ENCODE data around the gene FNDC4. TPM values are rescaled to one million over a fixed set of nuclear protein-coding genes. Genes with fewer than 3 reads are reported as not detected.
"Not testable (repeated sequence)": the region's sequence is repeated elsewhere in the genome, so short reads cannot be mapped to it uniquely, and the experiment has no call there.

FNDC4 gene
- total RNA-seq = 1 to 10 TPM; 2.6 to 9.1 (median 5.0) TPM

- TF ChIP-seq POLR2A (IDR thresholded peaks at IDR 0.05) (no peak), CTCF (IDR thresholded peaks at IDR 0.05) (no peak)
- H3K4me3 ChIP-seq (ENCODE audit: low read depth, poor library complexity, severe bottlenecking) = peak within 1 kb of the TSS; percentile 51
- intact Hi-C loops (cut with DNase I; ENCODE audit: low total_unique reads) = no loop called here
- DNase-seq (ENCODE audit: low spot score in 2 of 2) = peak in 1 of 2 donors; percentile 83
- 0% methylated on average over 13 to 57 of the region's 70 CpGs for WGBS, 2 donors
Observed at GRCh38 chr2:27494944-27495554, at the start of gene FNDC4. TSS of gene FNDC4 (minus strand) at chr2:27495200. CDS start at chr2:27494679, 521 bp downstream.

- H3K4me3 ChIP-seq (ENCODE audit: low read depth, poor library complexity, severe bottlenecking) = no peak overlapping the region
- no peak for TF ChIP-seq POLR2A (IDR thresholded peaks at IDR 0.05)
- no peak for TF ChIP-seq CTCF (IDR thresholded peaks at IDR 0.05)
- intact Hi-C loops (cut with DNase I; ENCODE audit: low total_unique reads) = no loop called here
- 80 to 82% methylated on average over 6 of the region's 6 CpGs for WGBS, 2 donors
- DNase-seq (ENCODE audit: low spot score in 2 of 2) = no peak
Observed at GRCh38 chr2:27544143-27544821, 49.3 kb upstream of the FNDC4 start.

- intact Hi-C loops (cut with DNase I; ENCODE audit: low total_unique reads); H3K4me3 ChIP-seq (ENCODE audit: low read depth, poor library complexity, severe bottlenecking); DNase-seq (ENCODE audit: low spot score in 2 of 2): not testable (repeated sequence)
- 100% methylated on average over 2 of the region's 35 CpGs; no CpG with 5 or more reads in 1 of the 2 donors for whole genome bisulfite sequencing, 2 donors
Observed at GRCh38 chr2:27539649-27540048, 44.6 kb upstream of the FNDC4 start.

- WGBS, 2 donors = 0 to 59% methylated on average over 1 to 6 of the region's 6 CpGs
- H3K4me3 ChIP-seq (ENCODE audit: low read depth, poor library complexity, severe bottlenecking); DNase-seq (ENCODE audit: low spot score in 2 of 2); intact Hi-C loops (cut with DNase I; ENCODE audit: low total_unique reads): not testable (repeated sequence)
Observed at GRCh38 chr2:27538839-27539450, 43.9 kb upstream of the FNDC4 start.

GRCh38 chr2:27537287-27537686 is 42.3 kb upstream of the FNDC4 start:
- WGBS, 2 donors = 72 to 82% methylated on average over 4 of the region's 4 CpGs
- intact Hi-C loops (cut with DNase I; ENCODE audit: low total_unique reads) = no loop called here
- no peak overlapping the region for H3K4me3 ChIP-seq (ENCODE audit: low read depth, poor library complexity, severe bottlenecking)
- DNase-seq (ENCODE audit: low spot score in 2 of 2) = no peak
- TF ChIP-seq CTCF (IDR thresholded peaks at IDR 0.05) = no peak
- no peak for TF ChIP-seq POLR2A (IDR thresholded peaks at IDR 0.05)

GRCh38 chr2:27531983-27532382 is 37.0 kb upstream of the FNDC4 start:
- H3K4me3 ChIP-seq (ENCODE audit: low read depth, poor library complexity, severe bottlenecking) = no peak overlapping the region
- intact Hi-C loops (cut with DNase I; ENCODE audit: low total_unique reads) = no loop called here
- no peak for TF ChIP-seq CTCF (IDR thresholded peaks at IDR 0.05)
- no peak for TF ChIP-seq POLR2A (IDR thresholded peaks at IDR 0.05)
- 73 to 82% methylated on average over 2 of the region's 2 CpGs for WGBS, 2 donors
- DNase-seq (ENCODE audit: low spot score in 2 of 2) = no peak
